Measurements from ENCODE around the gene PREX1. TPM values are rescaled to one million over a fixed set of nuclear protein-coding genes. Genes with fewer than 3 reads are reported as not detected.
"Not testable (repeated sequence)": the region's sequence is repeated elsewhere in the genome, so short reads cannot be mapped to it uniquely, and the experiment has no call there.

The PREX1 gene
- polyA plus RNA-seq, 3 donors, result 3.3 to 22.8 (median 21.5) TPM

DNA sequence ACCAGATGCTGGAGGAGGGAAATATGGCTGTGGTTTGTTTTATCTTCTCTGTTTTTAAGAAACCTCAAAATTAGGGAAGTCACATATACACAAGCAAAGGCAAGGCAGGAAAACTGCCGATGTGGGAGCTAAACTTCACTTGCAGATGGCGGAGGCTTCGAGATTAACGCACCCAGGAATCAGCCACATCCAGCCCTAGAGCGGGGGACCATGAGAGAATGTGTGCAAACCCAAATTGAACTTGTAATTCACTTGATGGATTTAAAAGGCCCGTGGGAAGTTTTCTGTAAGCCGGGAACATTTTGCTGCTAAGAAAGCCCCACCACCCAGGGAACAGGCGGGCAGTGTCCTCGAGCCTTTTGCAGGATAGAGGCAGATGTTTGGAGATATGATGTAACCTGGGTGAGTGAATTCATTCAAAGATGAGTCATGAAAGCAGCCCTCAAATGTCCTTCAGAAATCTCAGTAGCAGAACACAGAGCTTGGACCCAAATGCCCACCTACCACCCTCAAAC, 39.9 kb downstream of the PREX1 start:
- H3K27ac ChIP-seq (ENCODE audit: low read depth, low read length), result no peak overlapping the region
- 43 to 78% (median 44%) methylated on average over 9 of the region's 9 CpGs for WGBS, 3 donors

DNA sequence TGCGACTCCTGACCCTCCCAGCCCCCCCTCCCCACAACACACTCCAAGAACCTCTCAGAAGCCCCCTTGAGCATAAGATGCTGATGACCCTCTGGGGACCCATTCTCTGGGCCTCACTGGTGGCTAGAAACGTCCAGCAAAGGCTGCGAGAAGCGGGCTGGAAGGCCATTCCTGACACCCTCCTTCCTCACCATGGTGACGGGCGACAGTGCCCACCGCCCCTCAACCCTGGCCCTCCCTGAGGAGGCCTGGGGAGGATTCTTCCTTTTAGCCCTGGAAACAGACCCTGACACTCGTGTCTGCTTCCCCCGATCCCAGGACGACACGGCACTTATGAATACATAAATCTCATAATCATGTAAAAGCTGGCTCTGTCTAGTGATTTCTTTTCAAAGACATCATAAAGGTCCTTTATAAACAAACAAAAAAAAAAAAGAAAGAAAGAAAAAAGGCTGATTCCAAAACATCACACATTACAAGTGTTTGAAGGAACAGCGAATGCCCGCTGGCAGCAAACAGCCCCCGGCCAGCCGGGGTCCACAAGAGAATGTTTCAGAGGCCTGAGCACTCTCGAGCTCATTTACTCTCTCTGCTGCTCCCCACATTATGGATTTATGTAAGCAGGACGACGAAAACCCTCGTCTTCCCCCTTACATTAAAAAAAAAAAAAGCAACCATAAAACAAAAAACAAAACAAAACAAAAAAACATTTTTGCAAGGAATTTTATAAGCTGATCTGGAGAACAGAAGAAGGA, 40.7 kb downstream of the PREX1 start:
- no peak overlapping the region for H3K27ac ChIP-seq (ENCODE audit: low read depth, low read length)
- WGBS, 3 donors, result 54 to 80% (median 64%) methylated on average over 19 of the region's 19 CpGs

GRCh38 chr20:48785801-48786200, 42.0 kb downstream of the PREX1 start:
- 90 to 96% (median 94%) methylated on average over 8 of the region's 8 CpGs for WGBS, 3 donors
- H3K27ac ChIP-seq (ENCODE audit: low read depth, low read length), result no peak overlapping the region

DNA sequence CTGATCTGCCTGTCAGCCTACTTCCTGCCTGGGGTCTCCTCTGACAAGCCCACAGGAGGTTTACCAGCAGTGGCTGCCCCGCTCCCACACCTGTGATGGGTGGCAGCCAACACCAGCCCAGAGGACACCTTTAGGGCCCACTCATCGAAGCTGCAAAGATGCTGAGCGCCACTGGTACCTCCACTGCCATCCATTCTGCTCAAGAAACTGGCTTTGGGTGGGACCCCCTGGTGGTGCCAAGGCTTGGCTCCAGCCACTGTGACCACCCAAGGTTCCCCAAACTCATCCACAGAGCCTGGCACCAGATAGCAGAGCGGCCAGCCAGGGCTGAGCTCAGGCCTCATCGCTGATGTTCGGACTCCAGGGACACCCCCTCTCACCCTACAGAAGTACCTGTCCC, 42.5 kb downstream of the PREX1 start:
- H3K27ac ChIP-seq (ENCODE audit: low read depth, low read length), result no peak overlapping the region
- WGBS, 3 donors, result 98 to 99% (median 99%) methylated on average over 6 of the region's 6 CpGs

DNA sequence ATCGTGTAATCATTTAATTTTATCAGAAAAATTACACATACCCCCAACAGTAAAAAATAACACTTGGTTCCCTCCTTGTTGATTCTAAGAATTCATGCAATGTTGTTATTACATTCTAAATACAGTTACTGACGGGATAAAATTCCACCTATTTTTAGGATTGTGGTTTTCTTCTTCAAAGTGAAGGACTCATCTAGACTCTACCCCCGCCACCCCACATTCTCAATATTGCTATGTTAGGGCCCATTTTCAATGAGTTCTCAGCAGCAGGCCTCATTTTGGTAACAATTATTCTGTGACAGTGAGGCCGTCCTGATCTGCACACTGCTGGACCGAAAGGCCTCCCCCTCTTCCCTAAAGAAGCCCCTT, 43.5 kb downstream of the PREX1 start:
- WGBS, 3 donors, result 87 to 88% (median 88%) methylated on average over 5 of the region's 5 CpGs
- H3K27ac ChIP-seq (ENCODE audit: low read depth, low read length), result no peak overlapping the region

DNA sequence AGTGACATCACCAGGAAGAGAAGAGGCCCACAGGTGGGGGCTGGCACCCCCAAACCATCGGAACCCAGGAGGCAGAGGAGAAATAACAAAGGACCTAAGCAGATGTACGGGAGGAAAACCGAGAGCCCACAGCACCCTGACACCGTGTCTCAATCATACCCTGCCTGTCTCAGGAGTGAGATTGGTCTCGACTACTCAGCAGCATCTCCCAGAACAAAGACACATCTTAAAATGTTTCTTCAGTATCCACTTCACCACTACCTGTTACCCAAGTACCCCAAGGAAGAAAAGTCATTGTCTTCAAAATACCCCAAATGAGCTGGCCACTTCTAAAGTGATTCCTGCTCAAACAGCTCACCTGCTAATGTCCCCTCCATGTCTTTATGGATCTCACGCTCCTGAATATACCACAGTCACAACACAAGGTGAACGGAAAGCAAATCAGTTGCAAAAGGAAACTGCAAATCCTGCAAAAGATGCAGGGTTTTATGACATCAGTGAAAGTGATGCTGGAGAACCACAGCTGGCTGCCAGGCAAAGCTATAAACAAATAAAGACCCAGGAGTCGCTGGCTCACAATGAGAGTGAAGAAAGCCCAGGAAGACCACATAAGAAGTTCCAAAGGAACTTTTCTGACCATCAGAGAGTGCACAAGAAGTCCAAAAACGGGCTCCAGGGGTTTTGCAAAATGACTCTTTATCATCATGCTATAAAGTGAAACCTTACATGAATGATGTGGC, 44.1 kb downstream of the PREX1 start:
- 72 to 85% (median 81%) methylated on average over 9 of the region's 9 CpGs for WGBS, 3 donors

GRCh38 chr20:48782901-48783308, 44.9 kb downstream of the PREX1 start:
- 74 to 88% (median 82%) methylated on average over 6 of the region's 6 CpGs for WGBS, 3 donors
- no peak overlapping the region for H3K27ac ChIP-seq (ENCODE audit: low read depth, low read length)

More for the DNA sequence above, 44.1 kb downstream of the PREX1 start:
- no peak overlapping the region for H3K27ac ChIP-seq (ENCODE audit: low read depth, low read length)

GRCh38 chr20:48782053-48782452, 45.7 kb downstream of the PREX1 start:
- H3K27ac ChIP-seq (ENCODE audit: low read depth, low read length), result no peak overlapping the region
- WGBS, 3 donors, result 46 to 91% (median 48%) methylated on average over 4 of the region's 4 CpGs

- WGBS, 3 donors, result 24 to 81% (median 26%) methylated on average over 1 of the region's 1 CpG
- H3K27ac ChIP-seq (ENCODE audit: low read depth, low read length), result no peak overlapping the region
Measured at GRCh38 chr20:48781634-48782033, 46.2 kb downstream of the PREX1 start.

GRCh38 chr20:48779435-48779834, 48.4 kb downstream of the PREX1 start:
- H3K27ac ChIP-seq (ENCODE audit: low read depth, low read length), result no peak overlapping the region
- WGBS, 3 donors, result 93 to 100% (median 96%) methylated on average over 2 of the region's 2 CpGs

DNA sequence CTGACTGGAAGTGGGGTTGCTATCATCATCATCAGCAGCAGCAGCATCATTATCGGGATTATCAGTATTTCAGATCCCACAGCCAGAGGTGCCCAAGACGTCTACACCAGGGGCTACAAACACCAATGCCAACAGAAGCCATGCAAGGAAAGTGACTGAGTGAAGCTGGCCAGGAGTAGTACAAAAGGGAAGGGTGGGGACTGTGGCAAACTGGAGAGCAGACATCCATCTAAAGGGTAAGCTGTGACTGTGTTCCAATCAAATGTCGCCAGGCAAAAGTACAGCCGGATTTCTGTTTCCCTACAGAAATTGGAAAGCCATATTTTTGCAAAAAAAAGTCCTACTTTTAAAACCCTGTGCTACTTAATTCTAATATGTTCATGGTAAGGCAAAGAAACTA, 50.0 kb downstream of the PREX1 start:
- 82 to 92% (median 91%) methylated on average over 4 of the region's 4 CpGs for WGBS, 3 donors
- no peak overlapping the region for H3K27ac ChIP-seq (ENCODE audit: low read depth, low read length)

- H3K27ac ChIP-seq (ENCODE audit: low read depth, low read length), result no peak overlapping the region
- 63 to 87% (median 66%) methylated on average over 8 of the region's 8 CpGs for WGBS, 3 donors
Measured at GRCh38 chr20:48777005-48777404, 50.8 kb downstream of the PREX1 start.

GRCh38 chr20:48776306-48776705, 51.5 kb downstream of the PREX1 start:
- peak overlapping the region; percentile 38 for H3K27ac ChIP-seq (ENCODE audit: low read depth, low read length)
- WGBS, 3 donors, result 86 to 94% (median 86%) methylated on average over 7 of the region's 7 CpGs

DNA sequence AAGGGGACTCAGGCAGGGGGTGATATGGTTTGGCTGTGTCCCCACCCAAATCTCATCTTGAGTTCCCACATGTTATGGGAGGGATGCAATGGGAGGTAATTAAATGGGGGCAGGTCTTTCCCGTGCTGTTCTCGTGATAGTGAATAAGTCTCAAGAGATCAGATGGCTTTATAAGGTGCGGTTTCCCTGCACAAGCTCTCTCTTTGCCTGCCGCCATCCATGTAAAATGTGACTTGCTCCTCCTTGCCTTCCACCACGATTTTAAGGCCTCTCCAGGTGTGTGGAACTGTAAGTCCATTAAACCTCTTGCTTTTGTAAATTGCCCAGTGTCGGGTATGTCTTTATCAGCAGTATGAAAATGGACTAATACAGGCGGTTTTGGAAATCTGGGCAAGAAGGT, 52.3 kb downstream of the PREX1 start:
- H3K27ac ChIP-seq (ENCODE audit: low read depth, low read length), result not testable (repeated sequence)
- 93 to 96% (median 94%) methylated on average over 7 of the region's 7 CpGs for WGBS, 3 donors

DNA sequence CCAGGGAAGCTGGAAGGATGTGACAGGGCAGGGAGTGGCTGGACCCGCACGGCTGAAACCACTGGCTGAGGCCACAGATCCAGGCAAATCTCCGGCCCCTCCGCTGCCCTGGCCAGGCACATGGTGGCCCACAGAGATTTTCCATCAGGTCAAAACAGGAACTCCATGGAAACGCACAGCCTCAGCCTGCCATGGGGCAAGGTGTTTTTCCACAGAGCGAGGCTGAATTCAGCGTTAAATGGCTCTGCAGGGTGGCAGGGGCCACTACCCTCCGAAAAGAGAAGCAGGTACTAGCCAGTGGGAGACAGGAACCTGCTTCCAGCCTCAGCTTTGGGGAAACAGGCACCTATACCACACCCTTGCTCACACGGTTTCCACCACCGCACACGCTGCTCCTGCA, 53.1 kb downstream of the PREX1 start:
- WGBS, 3 donors, result 66 to 88% (median 69%) methylated on average over 11 of the region's 11 CpGs
- no peak overlapping the region for H3K27ac ChIP-seq (ENCODE audit: low read depth, low read length)

DNA sequence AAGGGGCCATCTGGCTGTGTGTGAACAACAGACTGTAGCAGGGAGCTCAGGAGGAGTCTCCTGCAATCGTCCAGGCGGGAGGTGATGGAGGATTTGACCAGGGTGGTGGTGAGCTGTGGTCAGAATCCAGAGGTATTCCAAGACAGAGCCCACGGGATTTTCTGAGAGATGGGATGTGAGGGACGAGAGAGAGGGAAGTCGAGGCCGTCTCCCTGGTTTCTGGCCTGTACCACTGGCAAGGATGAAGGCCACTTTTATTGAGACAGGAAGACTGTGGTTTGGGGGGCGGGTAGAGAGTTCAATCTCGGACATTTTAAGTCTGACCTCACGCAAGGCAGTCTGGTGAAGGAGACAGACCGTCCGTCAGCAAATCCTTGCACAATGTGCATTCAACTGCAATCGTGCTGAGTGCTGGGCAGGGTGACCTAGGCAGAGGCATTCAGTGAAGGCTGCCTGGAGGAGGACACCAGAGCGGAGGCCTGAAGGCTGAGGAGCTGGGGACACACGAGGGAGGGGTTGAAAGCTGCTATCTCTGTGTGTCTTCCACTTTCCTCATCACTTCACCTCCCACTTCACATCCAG, 53.9 kb downstream of the PREX1 start:
- peak overlapping the region; percentile 65 for H3K27ac ChIP-seq (ENCODE audit: low read depth, low read length)
- 53 to 71% (median 63%) methylated on average over 14 of the region's 14 CpGs for WGBS, 3 donors

- H3K27ac ChIP-seq (ENCODE audit: low read depth, low read length), result no peak overlapping the region
Measured at GRCh38 chr20:48772183-48772976, 55.4 kb downstream of the PREX1 start.

GRCh38 chr20:48771542-48771941, 56.3 kb downstream of the PREX1 start:
- 40 to 72% (median 47%) methylated on average over 10 of the region's 10 CpGs for WGBS, 3 donors
- no peak overlapping the region for H3K27ac ChIP-seq (ENCODE audit: low read depth, low read length)

More at GRCh38 chr20:48772183-48772976, 55.4 kb downstream of the PREX1 start:
- 48 to 77% (median 50%) methylated on average over 16 to 17 of the region's 17 CpGs for WGBS, 3 donors
